Hepatocyte (in vitro differentiated cells): ENCODE data around the gene SCML1. TPM values are rescaled to one million over a fixed set of nuclear protein-coding genes. Genes with fewer than 3 reads are reported as not detected.

Source experiments
- DNase-seq: peaks from one replicate; pipeline ENCODE4 v3.0.0-alpha.2; 2016; ENCODE audit warnings: low spot score
- H2AFZ ChIP-seq: fragments of 200-600 bp; sonication (generic); 2 replicates; pipeline ENCODE4 v1.6.0; 2016; ENCODE audit warnings: antibody characterized with exemption, mild to moderate bottlenecking
- H3K27ac ChIP-seq: fragments of 200-600 bp; sonication (generic); 2 replicates; pipeline ENCODE4 v1.5.1; 2016; ENCODE audit warnings: mild to moderate bottlenecking
- H3K27me3 ChIP-seq: fragments of 200-600 bp; sonication (generic); 2 replicates; pipeline ENCODE4 v1.6.1; 2016
- H3K36me3 ChIP-seq: fragments of 200-600 bp; sonication (generic); replicated peaks from 2 replicates; pipeline ENCODE4 v1.5.1; 2016; ENCODE audit warnings: low read depth; ENCODE audit not compliant: insufficient read depth
- H3K4me1 ChIP-seq: fragments of 200-600 bp; sonication (generic); 2 replicates; pipeline ENCODE4 v1.5.1; 2016; ENCODE audit warnings: mild to moderate bottlenecking, moderate library complexity; ENCODE audit not compliant: insufficient read depth
- H3K4me2 ChIP-seq: fragments of 200-600 bp; sonication (generic); 2 replicates; pipeline ENCODE4 v1.6.0; 2016
- H3K4me3 ChIP-seq: fragments of 200-600 bp; sonication (generic); 2 replicates; pipeline ENCODE4 v1.5.1; 2016; ENCODE audit warnings: mild to moderate bottlenecking
- H3K79me2 ChIP-seq: fragments of 200-600 bp; sonication (generic); 2 replicates; pipeline ENCODE4 v1.6.0; 2017; ENCODE audit warnings: mild to moderate bottlenecking
- H3K9me2 ChIP-seq: fragments of 200-600 bp; sonication (generic); replicated peaks from 2 replicates; pipeline ENCODE4 v1.6.0; 2017; ENCODE audit warnings: mild to moderate bottlenecking; ENCODE audit not compliant: insufficient read depth
- H3K9me3 ChIP-seq: fragments of 200-600 bp; sonication (generic); 2 replicates; pipeline ENCODE4 v1.5.1; 2016; ENCODE audit warnings: low read depth, mild to moderate bottlenecking
- H4K20me1 ChIP-seq: fragments of 200-600 bp; sonication (generic); 2 replicates; pipeline ENCODE4 v1.6.0; 2016; ENCODE audit warnings: mild to moderate bottlenecking; ENCODE audit not compliant: insufficient read depth, poor library complexity, severe bottlenecking
- CTCF ChIP-seq: fragments of 200-600 bp; sonication (generic); IDR thresholded peaks from 2 replicates; pipeline ENCODE4 v1.5.1; 2016; ENCODE audit warnings: antibody characterized with exemption, mild to moderate bottlenecking; ENCODE audit not compliant: poor library complexity
- EZH2 ChIP-seq: fragments of 200-600 bp; sonication (generic); IDR thresholded peaks from 2 replicates; pipeline ENCODE4 v1.6.1; 2016; ENCODE audit warnings: antibody characterized with exemption, mild to moderate bottlenecking, borderline replicate concordance
- EZH2phosphoT487 ChIP-seq: fragments of 200-600 bp; sonication (generic); IDR thresholded peaks from one replicate; pipeline ENCODE4 v1.6.1; 2018; ENCODE audit warnings: antibody characterized with exemption, mild to moderate bottlenecking, low read depth, moderate library complexity; ENCODE audit not compliant: unreplicated experiment, severe bottlenecking
- WGBS: methylation state at CpG from one replicate; pipeline ENCODE4 v1.1.6; 2016; ENCODE audit warnings: low lambda C conversion rate; ENCODE audit errors: missing lambda C conversion rate; 5-methylcytosine and 5-hydroxymethylcytosine counted together
- polyA plus RNA-seq: library from polyadenylated mRNA; unstranded; fragments of >200 nt; fragmentation: Nextera tagmentation; extraction: Ambion mirVana; gene quantifications from 2 replicates; pipeline ENCODE4 v1.2.1, GENCODE V29; 2016
- total RNA-seq: library from RNA; depleted of rRNA; stranded (reverse); fragments of >200 nt; gene quantifications from 2 replicates; pipeline ENCODE4 v1.2.3, GENCODE V29; 2014

Gene SCML1
- total and polyA plus RNA-seq, 2 experiments from 2014 or later: 17.0 to 23.7 TPM

GRCh38 chrX:17692709-17693346 is 44.5 kb upstream of the SCML1 start:
- Histone ChIP-seq H3K9me2 (no peaks in the 10 kb centered on the region), H2AFZ (no peak overlapping the region), H3K79me2 (no peaks in the 10 kb centered on the region), H3K27me3 (no peaks in the 10 kb centered on the region), H3K9me3 (no peaks in the 10 kb centered on the region), H3K4me1 (no peaks in the 10 kb centered on the region), H3K4me3 (no peak overlapping the region), H3K36me3 (no peaks in the 10 kb centered on the region), H3K4me2 (no peak overlapping the region), H3K27ac (no peak overlapping the region), H4K20me1 (no peaks in the 10 kb centered on the region)
- WGBS: 70% methylated on average over 5 of the region's 5 CpGs
- DNase-seq: no peak
- TF ChIP-seq EZH2phosphoT487 (no peak), EZH2 (no peak), CTCF (no peak)

GRCh38 chrX:17697191-17697590 is 40.1 kb upstream of the SCML1 start:
- H3K27me3 ChIP-seq: no peaks in the 10 kb centered on the region
- TF ChIP-seq EZH2: no peak
- peak; percentile 30 for TF ChIP-seq CTCF
- TF ChIP-seq EZH2phosphoT487: no peak
- no peak overlapping the region for H2AFZ ChIP-seq
- H3K9me2 ChIP-seq: peaks cover 4% of the 10 kb centered on the region
- H3K9me3 ChIP-seq: no peaks in the 10 kb centered on the region
- no peak overlapping the region for H3K27ac ChIP-seq
- no peak overlapping the region for H3K4me3 ChIP-seq
- no peaks in the 10 kb centered on the region for H3K4me1 ChIP-seq
- H4K20me1 ChIP-seq: no peaks in the 10 kb centered on the region
- DNase-seq: no peak
- 56% methylated on average over 1 of the region's 1 CpG for WGBS
- H3K79me2 ChIP-seq: no peaks in the 10 kb centered on the region
- no peaks in the 10 kb centered on the region for H3K36me3 ChIP-seq
- no peak overlapping the region for H3K4me2 ChIP-seq

- Histone ChIP-seq H3K9me3 (no peaks in the 10 kb centered on the region), H4K20me1 (no peaks in the 10 kb centered on the region), H3K4me3 (no peak overlapping the region), H2AFZ (no peak overlapping the region), H3K36me3 (no peaks in the 10 kb centered on the region), H3K4me1 (no peaks in the 10 kb centered on the region), H3K79me2 (no peaks in the 10 kb centered on the region), H3K9me2 (peaks cover 4% of the 10 kb centered on the region), H3K27me3 (no peaks in the 10 kb centered on the region), H3K4me2 (no peak overlapping the region), H3K27ac (no peak overlapping the region)
- TF ChIP-seq EZH2: no peak
- DNase-seq: no peak
- whole genome bisulfite sequencing: 37% methylated on average over 1 of the region's 1 CpG
Measured at GRCh38 chrX:17700976-17701375, 36.3 kb upstream of the SCML1 start.

- H3K36me3 ChIP-seq: no peaks in the 10 kb centered on the region
- no peak overlapping the region for H3K4me2 ChIP-seq
- no peak for DNase-seq
- no peak overlapping the region for H3K27ac ChIP-seq
- WGBS: 68% methylated on average over 2 of the region's 2 CpGs
- H3K4me1 ChIP-seq: no peaks in the 10 kb centered on the region
- no peaks in the 10 kb centered on the region for H3K9me3 ChIP-seq
- peaks cover 4% of the 10 kb centered on the region for H3K9me2 ChIP-seq
- no peak for TF ChIP-seq CTCF
- TF ChIP-seq EZH2: no peak
- no peak for TF ChIP-seq EZH2phosphoT487
- H3K4me3 ChIP-seq: no peak overlapping the region
- H2AFZ ChIP-seq: no peak overlapping the region
- no peaks in the 10 kb centered on the region for H4K20me1 ChIP-seq
- no peaks in the 10 kb centered on the region for H3K27me3 ChIP-seq
- no peaks in the 10 kb centered on the region for H3K79me2 ChIP-seq
Measured at GRCh38 chrX:17703201-17703600, 34.1 kb upstream of the SCML1 start.
